SK-N-MC (cell line): ENCODE data around the gene BLVRA.

Experiments used
- EZH2 ChIP-seq: fragments of 200-600 bp; sonication (generic); IDR thresholded peaks from one replicate; pipeline ENCODE4 v1.6.1; 2017; ENCODE audit warnings: antibody characterized with exemption
- POLR2AphosphoS5 ChIP-seq: IDR thresholded peaks from 2 replicates; pipeline ENCODE4 v1.6.1; 2012; ENCODE audit warnings: mild to moderate bottlenecking, low read depth, low read length, borderline replicate concordance

GRCh38 chr7:43727003-43727402 lies 31.5 kb upstream of the BLVRA start:
- TF ChIP-seq EZH2 = no peak
- TF ChIP-seq POLR2AphosphoS5 = no peak
